Measurements from ENCODE around the gene NECAB2.

NECAB2 gene

GRCh38 chr16:83937267-83937666 lies 30.8 kb upstream of the NECAB2 start:
- Histone ChIP-seq H3F3A (ENCODE audit: low read depth) (no peaks in the 10 kb centered on the region), H3K4me2 (ENCODE audit: low read depth, low read length, poor library complexity, severe bottlenecking) (no peak overlapping the region), H2AFZ (ENCODE audit: low read length) (no peak overlapping the region), H3K9ac (ENCODE audit: low read depth, low read length, poor library complexity, severe bottlenecking) (no peak overlapping the region), H3K9me3 (ENCODE audit: insufficient read depth, low read depth, low read length) (no peaks in the 10 kb centered on the region), H3K79me2 (ENCODE audit: insufficient read depth, low read length) (no peaks in the 10 kb centered on the region), H3K9me2 (replicated peaks; ENCODE audit: low read depth, low read length) (no peaks in the 10 kb centered on the region), H3K27me3 (ENCODE audit: insufficient read depth, low read length, poor library complexity, severe bottlenecking) (no peaks in the 10 kb centered on the region), H4K20me1 (ENCODE audit: insufficient read depth, low read length, poor library complexity, severe bottlenecking) (no peaks in the 10 kb centered on the region), H3K36me3 (ENCODE audit: insufficient read depth, low read length) (no peaks in the 10 kb centered on the region), H3K4me1 (ENCODE audit: insufficient read depth, low read length, poor library complexity, severe bottlenecking) (no peaks in the 10 kb centered on the region), H3K4me3 (ENCODE audit: low read length, poor library complexity, severe bottlenecking) (no peak overlapping the region)
- TF ChIP-seq, protein P1, sequence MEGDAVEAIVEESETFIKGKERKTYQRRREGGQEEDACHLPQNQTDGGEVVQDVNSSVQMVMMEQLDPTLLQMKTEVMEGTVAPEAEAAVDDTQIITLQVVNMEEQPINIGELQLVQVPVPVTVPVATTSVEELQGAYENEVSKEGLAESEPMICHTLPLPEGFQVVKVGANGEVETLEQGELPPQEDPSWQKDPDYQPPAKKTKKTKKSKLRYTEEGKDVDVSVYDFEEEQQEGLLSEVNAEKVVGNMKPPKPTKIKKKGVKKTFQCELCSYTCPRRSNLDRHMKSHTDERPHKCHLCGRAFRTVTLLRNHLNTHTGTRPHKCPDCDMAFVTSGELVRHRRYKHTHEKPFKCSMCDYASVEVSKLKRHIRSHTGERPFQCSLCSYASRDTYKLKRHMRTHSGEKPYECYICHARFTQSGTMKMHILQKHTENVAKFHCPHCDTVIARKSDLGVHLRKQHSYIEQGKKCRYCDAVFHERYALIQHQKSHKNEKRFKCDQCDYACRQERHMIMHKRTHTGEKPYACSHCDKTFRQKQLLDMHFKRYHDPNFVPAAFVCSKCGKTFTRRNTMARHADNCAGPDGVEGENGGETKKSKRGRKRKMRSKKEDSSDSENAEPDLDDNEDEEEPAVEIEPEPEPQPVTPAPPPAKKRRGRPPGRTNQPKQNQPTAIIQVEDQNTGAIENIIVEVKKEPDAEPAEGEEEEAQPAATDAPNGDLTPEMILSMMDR (conservative IDR thresholded peaks at IDR 0.05; ENCODE audit: low read length), result no peak
- no peak for TF ChIP-seq EZH2phosphoT487 (IDR thresholded peaks at IDR 0.05; ENCODE audit: borderline replicate concordance)

- no peaks in the 10 kb centered on the region for H3K36me3 ChIP-seq (ENCODE audit: insufficient read depth, low read length)
- TF ChIP-seq, protein P1 (conservative IDR thresholded peaks at IDR 0.05; ENCODE audit: low read length), result no peak
- TF ChIP-seq EZH2phosphoT487 (IDR thresholded peaks at IDR 0.05; ENCODE audit: borderline replicate concordance), result no peak
- no peak overlapping the region for H2AFZ ChIP-seq (ENCODE audit: low read length)
- no peaks in the 10 kb centered on the region for H3K79me2 ChIP-seq (ENCODE audit: insufficient read depth, low read length)
- H3F3A ChIP-seq (ENCODE audit: low read depth), result no peaks in the 10 kb centered on the region
- no peaks in the 10 kb centered on the region for H3K4me1 ChIP-seq (ENCODE audit: insufficient read depth, low read length, poor library complexity, severe bottlenecking)
- H3K4me2 ChIP-seq (ENCODE audit: low read depth, low read length, poor library complexity, severe bottlenecking), result no peak overlapping the region
- no peaks in the 10 kb centered on the region for H3K9me3 ChIP-seq (ENCODE audit: insufficient read depth, low read depth, low read length)
- no peaks in the 10 kb centered on the region for H4K20me1 ChIP-seq (ENCODE audit: insufficient read depth, low read length, poor library complexity, severe bottlenecking)
- no peak overlapping the region for H3K4me3 ChIP-seq (ENCODE audit: low read length, poor library complexity, severe bottlenecking)
- H3K9me2 ChIP-seq (replicated peaks; ENCODE audit: low read depth, low read length), result no peaks in the 10 kb centered on the region
- no peak overlapping the region for H3K9ac ChIP-seq (ENCODE audit: low read depth, low read length, poor library complexity, severe bottlenecking)
- no peaks in the 10 kb centered on the region for H3K27me3 ChIP-seq (ENCODE audit: insufficient read depth, low read length, poor library complexity, severe bottlenecking)
These were observed 29.8 kb upstream of the NECAB2 start for GRCh38 chr16:83937922-83938885.

- Histone ChIP-seq H2AFZ (ENCODE audit: low read length) (no peak overlapping the region), H3K4me2 (ENCODE audit: low read depth, low read length, poor library complexity, severe bottlenecking) (no peak overlapping the region)
- TF ChIP-seq, protein P1 (conservative IDR thresholded peaks at IDR 0.05; ENCODE audit: low read length), result no peak
- TF ChIP-seq EZH2phosphoT487 (IDR thresholded peaks at IDR 0.05; ENCODE audit: borderline replicate concordance), result no peak
These were observed 28.7 kb upstream of the NECAB2 start for GRCh38 chr16:83939266-83939855.

More at GRCh38 chr16:83939266-83939855, 28.7 kb upstream of the NECAB2 start:
- Histone ChIP-seq H3K4me3 (ENCODE audit: low read length, poor library complexity, severe bottlenecking) (no peak overlapping the region), H3K79me2 (ENCODE audit: insufficient read depth, low read length) (no peaks in the 10 kb centered on the region), H3K27me3 (ENCODE audit: insufficient read depth, low read length, poor library complexity, severe bottlenecking) (no peaks in the 10 kb centered on the region), H3K9me2 (replicated peaks; ENCODE audit: low read depth, low read length) (no peaks in the 10 kb centered on the region), H3K9ac (ENCODE audit: low read depth, low read length, poor library complexity, severe bottlenecking) (no peak overlapping the region), H3K36me3 (ENCODE audit: insufficient read depth, low read length) (no peaks in the 10 kb centered on the region), H3K9me3 (ENCODE audit: insufficient read depth, low read depth, low read length) (no peaks in the 10 kb centered on the region), H3F3A (ENCODE audit: low read depth) (no peaks in the 10 kb centered on the region), H3K4me1 (ENCODE audit: insufficient read depth, low read length, poor library complexity, severe bottlenecking) (no peaks in the 10 kb centered on the region), H4K20me1 (ENCODE audit: insufficient read depth, low read length, poor library complexity, severe bottlenecking) (no peaks in the 10 kb centered on the region)
